ENCODE results near the gene CLEC20A.

GRCh38 chr1:178503849-178504248, 7.1 kb upstream of the CLEC20A start:
- no peak for TF ChIP-seq CTCF (IDR thresholded peaks at IDR 0.05)
- TF ChIP-seq POLR2A (IDR thresholded peaks at IDR 0.05), result no peak
